HepG2 (cell line): ENCODE results near the gene LMTK2. TPM values are rescaled to one million over a fixed set of nuclear protein-coding genes. Genes with fewer than 3 reads are reported as not detected.

ENCODE experiments used
- ATF7 ChIP-seq, 2 experiments: fragments of 450-650 bp in 1 of 2; sonication (generic) in 1 of 2; formaldehyde crosslinking in 1 of 2; IDR thresholded peaks; 2 replicates each; pipeline versions ENCODE4 v1.4.0 to v1.6.1; 2016 to 2020; ENCODE audit warnings: antibody characterized with exemption in 1 of 2, mild to moderate bottlenecking in 1 of 2, missing genetic modification reagents in 1 of 2
- GLMP ChIP-seq: sonication (generic); formaldehyde crosslinking; IDR thresholded peaks from 2 replicates; pipeline ENCODE4 v1.9.0; 2021; ENCODE audit warnings: missing genetic modification reagents, mild to moderate bottlenecking, borderline replicate concordance
- HNF1A ChIP-seq, 2 experiments: sonication (generic) in 1 of 2; formaldehyde crosslinking in 1 of 2; IDR thresholded peaks; 2 replicates each; pipeline versions ENCODE4 v1.4.0 to v1.6.1; 2016 to 2020; ENCODE audit warnings: borderline replicate concordance in 1 of 2, low read depth in 1 of 2, mild to moderate bottlenecking in 1 of 2, missing genetic modification reagents in 1 of 2
- JDP2 ChIP-seq: sonication (generic); formaldehyde crosslinking; IDR thresholded peaks from 2 replicates; pipeline ENCODE4 v1.8.1; 2022; ENCODE audit warnings: missing genetic modification reagents, borderline replicate concordance
- MED1 ChIP-seq: sonication (generic); formaldehyde crosslinking; IDR thresholded peaks from 2 replicates; pipeline ENCODE4 v1.4.0; 2020; ENCODE audit warnings: missing genetic modification reagents
- NR2F2 ChIP-seq: IDR thresholded peaks from 2 replicates; pipeline ENCODE4 v1.6.1; 2012; ENCODE audit warnings: low read depth, inconsistent platforms, borderline replicate concordance
- ONECUT2 ChIP-seq: sonication (generic); formaldehyde crosslinking; IDR thresholded peaks from 2 replicates; pipeline ENCODE4 v1.4.0; 2020; ENCODE audit warnings: missing genetic modification reagents
- SAFB2 ChIP-seq: sonication (generic); formaldehyde crosslinking; IDR thresholded peaks from 2 replicates; pipeline ENCODE4 v1.5.1; 2020; ENCODE audit warnings: missing genetic modification reagents, low read depth, mild to moderate bottlenecking, borderline replicate concordance
- SETDB1 ChIP-seq: sonication (generic); formaldehyde crosslinking; IDR thresholded peaks from 2 replicates; pipeline ENCODE4 v1.5.1; 2020; ENCODE audit warnings: missing genetic modification reagents, mild to moderate bottlenecking, borderline replicate concordance
- U2AF1 ChIP-seq: fragments of 200-400 bp; formaldehyde crosslinking; optimal IDR thresholded peaks from 2 replicates; pipeline ENCODE3; 2017; ENCODE audit warnings: mild to moderate bottlenecking, low read depth, low read length
- ZBTB33 ChIP-seq: sonication (generic); formaldehyde crosslinking; IDR thresholded peaks from 2 replicates; pipeline ENCODE4 v1.4.0; 2020; ENCODE audit warnings: missing genetic modification reagents
- ZNF280B ChIP-seq: sonication (generic); formaldehyde crosslinking; IDR thresholded peaks from 2 replicates; pipeline ENCODE4 v1.5.0; 2020; ENCODE audit warnings: missing genetic modification reagents, mild to moderate bottlenecking, borderline replicate concordance
- ZNF704 ChIP-seq: sonication (generic); formaldehyde crosslinking; IDR thresholded peaks from 2 replicates; pipeline ENCODE4 v1.8.1; 2023; ENCODE audit warnings: mild to moderate bottlenecking, inconsistent platforms, moderate library complexity, missing genetic modification reagents, borderline replicate concordance
- ZNF891 ChIP-seq: sonication (generic); formaldehyde crosslinking; IDR thresholded peaks from 2 replicates; pipeline ENCODE4 v1.5.0; 2020; ENCODE audit warnings: mild to moderate bottlenecking, missing genetic modification reagents
- polyA plus RNA-seq, 8 experiments: library from polyadenylated mRNA; depleted of rRNA in 3 of 8; stranded (reverse) in 7 of 8; unstranded in 1 of 8; fragments of >200 nt; fragmentation: Illumina TruSeq in 4 of 8; extraction: Trizol in 4 of 8; gene quantifications; 2 replicates each; pipeline versions ENCODE4 v1.2.1 to v1.2.3, GENCODE V29; 2011 to 2016; ENCODE audit warnings: low read depth in 4 of 8, missing spikeins in 1 of 8, mixed read lengths in 1 of 8; ENCODE audit not compliant: insufficient read depth in 1 of 8
- total RNA-seq, 5 experiments: library from RNA; depleted of rRNA; stranded (reverse); fragments of >200 nt; fragmentation: Illumina TruSeq; extraction: Trizol; gene quantifications; 2 replicates each; pipeline ENCODE4 v1.2.3, GENCODE V29; 2016; ENCODE audit warnings: low read depth in 1 of 5

LMTK2 gene
- total and polyA plus RNA-seq, 2 of the 13 experiments (the other 11 are each of a cell fraction or from before 2014, with no cell fraction given): 9.5 to 11.7 TPM

GRCh38 chr7:98211676-98212531 is 105.2 kb downstream of the LMTK2 start (continued):
- TF ChIP-seq HNF1A (IDR thresholded peaks at IDR 0.05; ENCODE audit: low read depth) (no peak), HNF1A (CRISPR knock-in tag; IDR thresholded peaks at IDR 0.05; ENCODE audit: borderline replicate concordance) (0 out of 2 replicates have a peak, but pooled peaks have one; percentile 15), U2AF1 (no peak), ATF7 (IDR thresholded peaks at IDR 0.05) (no peak; the same call in 1 of the 2 replicates), ATF7 (CRISPR knock-in tag; IDR thresholded peaks at IDR 0.05) (peak; percentile 63; the same call in 1 of the 2 replicates), JDP2 (no peak; the same call in 1 of the 2 replicates), ZNF280B (CRISPR knock-in tag) (peak; percentile 89), NR2F2 (peak; percentile 90), ONECUT2 (CRISPR knock-in tag) (no peak), ZNF704 (no peak), MED1 (peak; percentile 59), SETDB1 (no peak), SAFB2 (no peak), ZNF891 (CRISPR knock-in tag) (peak; percentile 62; the same call in 1 of the 2 replicates), GLMP (CRISPR knock-in tag) (no peak), ZBTB33 (CRISPR knock-in tag) (peak; percentile 96)
